ENCODE results near the gene CDHR1. TPM values are rescaled to one million over a fixed set of nuclear protein-coding genes. Genes with fewer than 3 reads are reported as not detected.

CDHR1 gene
- total RNA-seq, 1 experiment from 2014 or later, result not detected

GRCh38 chr10:84200537-84201243 lies 6.4 kb downstream of the CDHR1 start:
- DNase-seq (ENCODE audit: low read depth), result no peak

- no peak for DNase-seq (ENCODE audit: low read depth)
Measured at GRCh38 chr10:84201244-84201606, 6.9 kb downstream of the CDHR1 start.

DNA sequence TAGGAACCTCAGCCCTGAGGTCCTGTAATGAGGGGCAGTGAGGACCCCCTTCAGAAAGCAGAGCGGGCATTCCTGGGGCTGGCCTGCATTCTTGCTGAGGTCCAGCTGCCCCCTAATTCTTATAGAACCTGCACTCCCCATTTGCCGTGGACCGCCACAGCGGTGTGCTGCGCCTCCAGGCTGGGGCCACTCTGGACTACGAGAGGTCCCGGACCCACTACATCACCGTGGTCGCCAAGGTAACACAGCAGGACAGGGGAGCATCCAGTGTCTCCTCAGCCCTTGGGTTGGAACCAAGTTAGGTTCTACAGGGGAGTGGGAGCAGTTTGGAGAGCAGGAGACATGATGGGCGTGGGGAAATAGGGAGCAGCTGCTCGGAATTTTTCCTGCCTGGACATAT lies 7.3 kb downstream of the CDHR1 start:
- no peak for DNase-seq (ENCODE audit: low read depth)

- DNase-seq (ENCODE audit: low read depth), result no peak
Measured at GRCh38 chr10:84202349-84202748, 8.0 kb downstream of the CDHR1 start.

DNA sequence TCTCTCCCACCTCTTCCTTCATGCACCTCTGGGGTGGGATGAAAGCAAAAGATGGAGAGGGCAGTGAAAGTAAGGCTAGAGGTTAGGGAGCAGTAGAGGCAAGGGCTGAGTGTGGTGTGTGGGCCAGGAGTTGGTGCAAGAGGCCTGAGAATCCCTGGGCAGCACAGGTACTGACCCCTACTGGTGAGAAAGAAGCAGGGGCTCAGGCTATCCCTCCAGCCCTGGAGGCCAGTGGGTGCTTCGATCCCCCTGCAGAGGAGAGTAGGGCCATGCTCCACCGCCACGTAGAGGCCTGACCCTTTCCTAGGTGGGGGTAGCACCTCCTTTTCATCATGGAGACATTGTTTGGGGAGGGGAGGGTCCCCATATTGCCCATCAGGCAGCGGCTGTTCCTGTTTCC lies 9.8 kb downstream of the CDHR1 start:
- DNase-seq (ENCODE audit: low read depth), result no peak

DNA sequence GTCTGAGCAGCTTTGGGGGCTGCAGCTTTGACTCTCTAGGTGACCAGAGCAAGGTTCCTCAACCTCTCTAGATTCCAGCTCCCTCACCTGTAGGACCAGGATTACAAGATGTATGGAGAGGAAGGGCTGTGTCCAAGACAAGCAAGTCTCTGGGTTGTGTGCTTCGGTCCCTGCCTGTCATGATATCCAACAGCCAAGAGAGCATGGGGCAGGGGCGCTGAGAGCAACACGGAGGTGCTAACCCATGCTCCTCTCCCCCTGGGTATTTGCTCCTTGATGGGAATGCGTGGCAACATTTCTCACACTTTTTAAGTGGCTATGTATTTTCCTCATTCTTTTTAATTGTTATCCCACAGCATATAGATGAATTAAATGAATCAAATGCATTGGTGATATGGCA lies 10.3 kb downstream of the CDHR1 start:
- no peak for DNase-seq (ENCODE audit: low read depth)

DNA sequence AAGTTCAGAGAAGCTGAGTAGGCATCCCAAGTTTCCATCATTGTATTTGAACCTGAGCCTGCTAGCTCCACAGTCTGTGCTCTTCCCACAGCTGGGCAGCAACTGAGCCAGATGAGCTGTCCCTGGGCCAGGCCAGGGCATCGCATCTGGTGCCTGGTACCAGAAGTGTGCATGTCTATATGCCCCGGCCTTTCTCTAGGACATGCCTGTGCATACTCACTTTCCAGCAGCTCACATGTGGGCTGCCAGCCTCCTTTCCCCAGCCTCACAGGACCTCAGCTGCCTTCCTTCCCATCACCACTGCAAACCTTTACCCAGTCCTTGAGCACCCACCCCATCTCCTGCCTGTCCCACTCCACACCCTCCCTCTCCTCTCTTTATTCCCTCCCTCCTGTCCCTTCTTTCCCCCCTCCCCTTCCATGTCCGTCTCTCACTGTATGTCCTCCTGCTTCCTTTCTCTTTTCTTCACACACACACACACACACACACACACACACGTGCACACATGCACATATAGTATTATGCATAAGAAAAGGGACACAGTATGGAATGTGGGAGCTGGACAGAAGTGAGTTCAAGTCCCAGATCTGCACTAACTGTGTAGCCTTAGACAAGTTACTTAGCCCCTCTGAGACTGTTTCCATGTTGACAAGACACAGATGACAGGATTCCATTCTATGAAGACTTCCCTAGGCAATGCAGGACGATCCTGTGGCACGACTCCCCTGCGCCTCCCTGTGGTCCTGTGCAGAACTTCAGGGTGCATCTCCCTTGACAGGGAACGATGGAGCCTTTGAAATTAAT lies 10.9 kb downstream of the CDHR1 start:
- DNase-seq (ENCODE audit: low read depth), result peak; percentile 37

DNA sequence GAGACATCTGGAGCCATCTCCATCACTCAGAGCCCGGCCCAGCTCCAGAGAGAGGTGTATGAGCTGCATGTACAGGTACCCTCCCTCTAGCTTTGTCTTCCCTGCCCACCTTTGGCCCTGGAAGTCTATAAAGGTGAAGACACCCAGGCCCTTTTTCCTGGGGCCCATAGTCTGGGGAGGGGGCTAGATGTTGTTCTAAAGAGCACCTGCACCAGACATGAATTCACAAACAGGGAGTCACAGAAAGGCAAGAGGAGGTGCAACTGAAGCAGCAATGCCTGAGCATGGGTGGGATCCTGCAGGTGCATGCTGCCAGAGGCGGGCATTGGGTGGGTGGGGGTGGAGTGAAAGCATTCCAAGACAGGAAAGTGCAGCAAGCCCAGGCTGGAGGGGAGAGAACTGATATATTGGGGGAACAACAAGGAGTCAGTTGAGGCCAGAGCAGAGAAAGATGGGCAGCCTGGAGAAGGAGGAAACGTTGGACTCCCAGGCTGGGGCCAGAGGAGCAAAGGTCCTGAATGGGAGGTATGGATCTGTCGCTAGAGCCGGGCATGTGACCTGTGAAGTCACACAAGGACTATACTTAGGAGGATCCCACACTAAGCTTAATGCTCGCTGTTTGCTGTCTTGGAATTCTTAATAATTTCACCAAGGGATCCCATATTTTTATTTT lies 11.7 kb downstream of the CDHR1 start:
- DNase-seq (ENCODE audit: low read depth), result no peak

DNA sequence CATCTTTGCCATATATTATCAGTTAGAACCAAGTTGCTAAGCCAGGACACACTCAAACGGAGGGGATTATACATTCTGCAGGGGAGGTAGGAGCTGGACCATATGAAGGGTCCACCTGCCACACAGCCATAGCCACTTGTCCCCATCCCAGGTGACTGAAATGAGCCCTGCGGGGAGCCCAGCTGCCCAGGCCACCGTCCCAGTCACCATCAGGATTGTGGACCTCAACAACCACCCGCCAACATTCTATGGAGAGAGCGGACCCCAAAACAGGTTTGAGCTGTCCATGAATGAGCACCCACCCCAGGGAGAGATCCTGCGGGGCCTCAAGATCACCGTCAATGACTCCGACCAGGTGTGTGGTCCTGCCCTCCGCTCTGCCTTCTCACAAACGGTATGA lies 13.7 kb downstream of the CDHR1 start:
- DNase-seq (ENCODE audit: low read depth), result no peak

- DNase-seq (ENCODE audit: low read depth), result no peak
Measured at GRCh38 chr10:84211566-84211965, 17.2 kb downstream of the CDHR1 start.

DNA sequence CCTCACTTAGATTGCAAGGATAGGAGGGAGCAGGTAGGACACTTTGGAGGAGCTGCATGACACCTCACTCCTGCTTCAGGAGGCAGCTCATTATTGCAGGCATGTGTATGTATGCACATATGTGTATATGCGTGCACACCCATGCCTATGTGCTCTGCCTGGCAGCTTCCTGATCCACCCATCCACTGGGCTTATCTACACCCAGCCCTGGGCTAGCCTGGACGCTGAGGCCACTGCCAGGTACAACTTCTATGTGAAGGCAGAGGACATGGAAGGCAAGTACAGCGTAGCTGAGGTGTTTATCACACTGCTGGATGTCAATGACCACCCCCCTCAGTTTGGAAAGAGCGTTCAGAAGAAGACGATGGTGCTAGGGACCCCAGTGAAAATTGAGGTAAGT lies 17.7 kb downstream of the CDHR1 start:
- no peak for DNase-seq (ENCODE audit: low read depth)

DNA sequence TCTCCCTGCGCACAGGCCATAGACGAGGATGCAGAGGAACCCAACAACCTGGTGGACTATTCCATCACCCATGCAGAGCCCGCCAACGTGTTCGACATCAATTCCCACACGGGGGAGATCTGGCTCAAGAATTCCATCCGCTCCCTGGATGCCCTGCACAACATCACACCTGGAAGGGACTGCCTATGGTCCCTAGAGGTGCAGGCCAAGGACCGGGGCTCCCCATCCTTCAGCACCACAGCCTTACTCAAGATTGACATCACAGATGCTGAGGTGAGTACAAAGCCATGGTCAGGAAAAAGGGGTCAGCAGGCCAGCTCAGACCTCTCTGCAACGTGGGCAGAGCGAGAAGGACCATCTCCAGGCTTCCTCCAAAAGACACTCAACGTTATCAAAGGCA lies 18.7 kb downstream of the CDHR1 start:
- DNase-seq (ENCODE audit: low read depth), result no peak

DNA sequence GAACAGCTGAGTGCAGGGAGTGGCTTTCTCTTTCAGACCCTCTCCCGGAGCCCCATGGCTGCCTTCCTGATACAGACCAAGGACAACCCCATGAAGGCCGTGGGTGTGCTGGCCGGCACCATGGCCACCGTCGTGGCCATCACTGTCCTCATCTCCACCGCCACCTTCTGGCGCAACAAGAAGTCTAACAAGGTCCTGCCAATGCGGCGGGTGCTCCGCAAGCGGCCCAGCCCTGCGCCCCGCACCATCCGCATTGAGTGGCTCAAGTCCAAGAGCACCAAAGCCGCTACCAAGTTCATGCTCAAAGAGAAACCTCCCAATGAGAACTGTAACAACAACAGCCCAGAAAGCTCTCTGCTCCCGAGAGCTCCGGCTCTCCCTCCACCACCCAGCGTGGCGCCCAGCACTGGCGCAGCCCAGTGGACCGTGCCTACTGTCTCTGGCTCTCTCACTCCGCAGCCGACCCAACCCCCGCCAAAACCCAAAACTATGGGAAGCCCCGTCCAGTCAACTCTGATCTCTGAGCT lies 19.8 kb downstream of the CDHR1 start:
- no peak for DNase-seq (ENCODE audit: low read depth)

DNA sequence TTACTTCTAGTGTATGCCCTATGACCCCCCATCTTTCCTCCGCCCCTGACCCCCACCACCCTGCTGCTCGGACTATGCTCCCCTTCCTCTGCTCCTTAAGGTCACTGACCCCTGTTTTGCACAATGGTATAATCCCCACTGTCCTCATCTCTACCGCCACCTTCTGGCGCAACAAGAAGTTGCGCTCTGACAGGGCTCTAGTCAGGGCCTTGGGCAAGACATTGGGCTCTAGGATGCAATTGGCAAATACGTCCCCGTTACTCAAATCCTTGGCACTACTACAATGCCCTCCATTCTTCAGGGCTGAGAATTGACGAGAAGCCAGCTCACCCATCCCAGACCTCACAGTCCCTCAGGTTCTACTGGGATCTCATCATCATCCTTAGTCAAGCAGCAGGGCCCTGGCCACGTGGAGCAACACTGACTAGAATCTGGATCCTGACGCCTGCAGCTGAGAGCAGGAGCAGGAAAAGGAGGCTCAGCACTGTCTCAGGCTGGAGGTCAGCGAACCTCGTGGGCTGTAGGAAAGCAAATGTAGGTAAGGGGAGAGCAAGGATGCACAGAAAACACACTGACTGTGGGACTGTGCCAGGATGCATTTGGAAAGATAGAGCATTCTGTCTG lies 20.4 kb downstream of the CDHR1 start:
- DNase-seq (ENCODE audit: low read depth), result peak; percentile 9

DNA sequence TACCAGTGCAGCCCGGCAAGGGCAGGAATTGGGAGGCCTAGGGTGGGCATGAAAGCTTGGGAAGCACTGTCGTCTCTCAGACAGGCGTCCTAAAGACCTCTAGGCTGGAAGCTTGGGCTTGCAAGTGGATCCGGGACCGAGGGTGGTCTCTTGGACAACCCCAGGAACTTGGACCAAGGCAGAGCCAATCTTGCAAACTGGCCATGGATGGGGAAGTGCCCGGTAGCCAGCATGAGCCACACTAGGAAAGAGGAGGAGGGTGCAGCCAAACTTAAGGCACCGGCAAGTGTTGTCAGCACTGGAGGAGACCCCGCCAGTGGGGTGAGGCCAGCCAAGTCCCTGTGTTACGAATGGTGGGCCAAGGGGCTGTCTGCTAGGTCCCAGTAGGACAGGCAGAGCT lies 22.5 kb downstream of the CDHR1 start:
- no peak for DNase-seq (ENCODE audit: low read depth)

DNA sequence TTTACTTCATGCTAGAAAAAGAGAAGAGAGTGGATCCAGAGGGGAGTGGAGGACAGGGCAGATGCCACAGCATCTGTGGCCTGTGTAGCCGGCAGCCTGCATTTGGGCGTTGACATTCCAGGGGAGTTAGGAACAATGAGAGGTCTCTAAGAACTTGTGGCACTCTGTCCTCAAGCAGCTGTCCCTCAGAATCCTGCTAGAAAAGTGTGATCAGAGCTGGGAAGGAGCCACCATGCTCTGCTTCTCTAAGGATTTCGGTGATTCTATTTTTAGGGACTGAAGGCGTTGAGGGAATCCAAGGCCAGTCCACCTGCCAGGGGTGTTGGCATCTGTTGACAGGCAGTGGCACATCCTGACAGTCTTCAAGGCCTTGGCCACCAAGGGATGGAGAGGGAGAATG lies 23.4 kb downstream of the CDHR1 start:
- DNase-seq (ENCODE audit: low read depth), result no peak

DNA sequence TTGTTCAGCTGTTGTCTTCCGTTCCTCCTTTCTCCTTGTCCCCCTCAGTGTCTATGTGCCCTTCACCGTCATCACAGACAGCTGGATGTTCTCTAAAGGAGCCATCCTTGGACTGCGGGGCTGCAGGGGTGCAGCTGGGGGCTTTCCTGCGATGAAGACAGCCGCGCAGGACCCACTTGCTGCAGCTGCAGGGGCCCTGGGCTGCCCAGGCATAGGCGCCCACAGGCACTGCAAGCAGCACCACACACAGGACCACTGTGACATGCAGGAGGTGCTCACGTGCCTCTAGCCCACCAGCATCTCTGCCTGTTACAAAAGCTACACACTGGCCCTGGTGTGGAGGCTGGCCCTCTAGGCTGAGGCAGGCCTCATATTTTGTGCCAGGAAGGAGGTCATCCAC lies 27.6 kb downstream of the CDHR1 start:
- DNase-seq (ENCODE audit: low read depth), result no peak

DNA sequence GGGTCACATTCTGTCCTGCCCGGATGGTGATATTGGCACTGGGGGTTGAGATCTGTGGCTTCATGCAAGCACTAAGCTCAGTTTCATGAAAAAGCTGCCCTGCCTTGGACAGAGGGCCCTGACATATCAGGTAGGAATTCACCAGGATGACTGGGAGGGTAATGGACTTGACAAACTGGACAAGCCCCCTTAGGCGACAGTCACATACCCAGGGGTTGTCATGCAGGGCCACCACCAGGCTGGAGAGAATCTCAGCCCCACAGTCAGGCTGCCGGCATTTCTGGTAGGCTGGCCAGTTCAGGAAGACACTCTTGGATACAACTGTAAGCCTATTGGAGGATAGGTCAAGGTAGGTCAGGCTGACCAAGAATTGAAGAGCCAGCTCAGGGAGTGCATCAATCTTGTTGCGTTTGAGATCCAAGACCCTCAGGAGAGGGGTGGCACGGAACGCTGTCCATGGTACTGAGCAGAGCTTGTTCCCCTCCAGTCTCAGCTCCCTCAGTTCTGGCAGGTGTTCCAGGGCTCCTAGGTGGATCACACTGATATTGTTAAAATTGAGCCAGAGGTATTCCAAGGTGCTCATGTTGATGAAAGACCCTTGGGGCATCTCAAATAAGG lies 30.2 kb downstream of the CDHR1 start:
- no peak for DNase-seq (ENCODE audit: low read depth)

DNA sequence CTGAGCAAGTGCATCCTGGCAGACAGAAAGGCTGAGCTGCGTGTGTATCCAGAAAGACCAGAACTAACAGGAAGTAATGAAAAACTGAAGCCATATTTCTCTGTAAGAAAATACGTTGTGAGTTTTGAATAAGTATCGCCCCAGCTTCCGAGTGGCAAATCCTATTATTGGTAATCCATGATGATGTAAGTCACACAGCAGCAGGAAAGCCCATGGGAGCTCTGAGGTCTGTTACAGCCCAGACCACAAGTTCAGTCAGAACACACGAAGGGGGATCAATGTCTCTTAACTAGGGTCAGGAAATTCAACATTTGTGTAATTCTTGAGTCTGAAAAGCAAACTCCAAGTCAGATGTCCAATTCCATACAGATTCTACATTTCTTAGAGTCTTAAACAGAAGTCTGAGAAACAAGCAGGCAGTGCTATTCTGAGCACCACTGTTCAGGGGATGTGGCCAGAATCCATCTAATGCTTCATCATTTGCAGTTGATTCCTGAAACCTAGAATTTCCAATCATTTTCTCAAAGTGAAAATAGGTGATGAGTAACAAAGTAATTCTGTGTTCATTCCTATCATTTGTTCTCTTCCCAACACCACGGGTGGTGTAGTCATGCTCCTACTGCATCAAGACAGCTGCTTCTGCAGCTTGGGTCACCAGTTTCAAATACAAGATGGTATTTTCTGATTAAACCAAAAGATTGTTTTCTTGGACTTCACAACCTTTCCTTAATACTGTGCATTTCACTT lies 31.3 kb downstream of the CDHR1 start, which contains the start of gene LRIT2:
Gene LRIT2 (minus strand): TSS at position 118 of the 747 bp plus-strand sequence. CDS start 24 bp downstream, at position 94.
- no peak for DNase-seq (ENCODE audit: low read depth)

- DNase-seq (ENCODE audit: low read depth), result no peak
Measured at GRCh38 chr10:84226616-84227015, 32.3 kb downstream of the CDHR1 start.

GRCh38 chr10:84227810-84228209 lies 33.5 kb downstream of the CDHR1 start:
- DNase-seq (ENCODE audit: low read depth), result no peak
